DMS53 (cell line): ENCODE data around the gene PTGDS.

ENCODE experiments used
- DNase-seq: peaks from one replicate; lab custom pipeline; 2025; lab: John Stamatoyannopoulos, UW

The PTGDS gene

DNA sequence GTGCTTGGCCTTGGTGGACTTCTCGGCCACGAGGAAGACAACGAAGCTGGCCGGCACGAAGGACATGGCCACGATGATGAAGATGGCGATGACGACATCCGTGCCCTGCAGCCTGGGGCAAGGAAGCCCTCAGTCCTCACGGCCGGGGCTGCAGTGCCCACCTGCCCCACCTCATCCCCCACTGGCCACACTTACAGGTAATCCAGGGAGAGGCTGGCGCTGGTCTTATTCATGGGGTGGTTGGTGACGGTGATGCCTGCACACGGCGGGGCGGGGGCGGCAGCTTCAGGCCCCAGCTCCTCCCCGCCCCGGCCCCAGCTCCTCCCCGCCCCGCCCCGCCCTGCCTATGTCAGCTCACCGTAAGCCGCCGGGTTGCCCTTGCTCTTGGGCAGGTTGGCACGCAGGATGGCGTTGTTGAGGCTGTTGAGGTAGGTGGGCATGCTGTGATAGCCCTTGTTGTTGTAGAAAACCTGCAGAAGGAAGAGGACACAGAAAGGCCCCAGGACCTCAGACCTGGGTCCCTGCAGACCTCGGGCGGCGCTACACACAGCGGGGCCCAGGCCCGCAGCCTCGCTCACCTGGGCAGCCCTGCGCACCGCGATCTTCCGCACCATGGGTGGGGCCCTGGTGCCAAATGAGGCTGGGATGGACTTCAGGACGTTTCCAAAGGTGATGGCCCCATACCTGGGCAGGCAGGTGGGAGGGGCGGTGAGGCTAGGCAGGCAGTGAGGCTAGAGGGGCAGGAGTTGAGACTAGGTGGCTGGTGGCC is 34.8 kb downstream of the PTGDS start:
- DNase-seq = no peak

DNA sequence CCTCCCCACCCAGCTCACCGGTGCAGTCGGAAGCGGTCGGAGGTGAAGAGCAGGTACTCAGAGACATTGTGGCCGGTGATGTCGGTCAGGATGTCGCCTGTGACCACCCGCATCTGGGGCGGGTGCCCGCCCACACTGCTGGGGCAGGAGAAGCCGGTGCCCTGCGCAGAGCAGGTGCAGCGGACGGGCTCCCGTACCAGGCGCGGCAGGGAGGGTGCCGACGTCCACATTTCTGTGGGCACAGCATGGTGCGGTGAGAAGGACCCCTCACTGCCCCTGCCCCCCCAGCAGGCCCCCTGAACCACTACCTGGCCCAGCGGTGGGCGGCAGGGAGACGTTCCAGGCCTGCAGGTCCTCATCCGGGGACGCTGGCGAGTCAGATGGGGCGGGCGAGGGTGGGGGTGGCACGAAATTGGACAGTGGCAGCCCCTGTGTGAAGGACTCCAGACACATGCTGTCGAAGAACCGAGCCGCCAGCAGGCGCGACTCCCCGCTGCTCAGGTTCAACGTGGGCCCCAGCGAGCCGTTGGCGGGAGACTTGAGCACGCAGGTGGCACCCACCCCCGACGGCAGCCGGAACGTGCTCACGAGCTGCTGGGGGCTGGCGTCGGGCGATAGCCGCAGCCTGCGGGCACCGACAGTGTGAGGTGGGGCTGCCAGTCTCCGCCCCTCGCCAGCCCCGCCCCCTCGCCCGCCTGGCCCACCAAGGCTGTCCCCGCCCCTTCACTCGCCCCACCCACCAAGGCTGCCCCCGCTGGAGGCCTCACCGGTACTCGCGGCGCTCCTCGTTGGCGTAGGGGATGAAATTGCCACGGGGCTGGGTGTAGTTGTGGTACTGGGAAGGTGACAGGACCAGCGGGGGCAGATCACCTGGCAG is 35.6 kb downstream of the PTGDS start:
- no peak for DNase-seq

DNA sequence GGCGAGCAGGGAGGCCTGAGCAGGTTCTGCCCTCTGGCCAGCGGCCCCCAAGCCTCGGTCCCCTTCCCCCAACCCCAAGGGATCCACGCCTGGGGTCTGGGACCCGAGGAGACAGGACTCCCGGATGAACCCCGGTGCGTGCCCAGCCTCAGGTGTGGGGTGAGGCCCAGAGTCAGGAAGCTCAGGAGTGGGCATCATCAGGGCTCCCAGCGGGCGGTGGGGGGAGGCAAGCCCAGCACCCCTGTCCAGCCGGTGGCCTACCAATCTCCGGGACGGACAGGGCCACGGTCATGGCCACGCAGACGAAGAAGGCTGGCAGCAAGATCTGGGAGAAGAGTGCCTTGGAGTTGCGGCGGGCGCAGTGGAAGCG is 36.3 kb downstream of the PTGDS start:
- DNase-seq = no peak

DNA sequence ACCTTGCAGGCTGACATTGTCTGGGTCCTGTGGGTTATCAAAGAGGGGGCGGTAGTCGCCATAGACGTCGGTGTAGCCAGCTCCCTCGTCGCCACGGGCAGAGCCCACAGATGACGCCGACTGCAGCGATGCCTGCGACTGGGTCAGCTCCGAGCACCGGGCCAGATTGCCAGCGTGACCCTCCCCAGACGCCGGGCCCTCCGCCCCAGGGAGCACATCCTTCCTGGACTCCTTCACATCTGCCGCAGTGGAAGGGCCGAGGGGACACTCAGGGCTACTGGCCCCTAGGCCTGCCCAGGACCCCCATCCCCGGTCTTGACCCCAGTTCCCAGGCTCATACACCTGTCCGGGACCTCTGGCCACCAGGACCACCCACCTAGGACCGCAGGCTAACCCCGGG is 36.9 kb downstream of the PTGDS start:
- no peak for DNase-seq

DNA sequence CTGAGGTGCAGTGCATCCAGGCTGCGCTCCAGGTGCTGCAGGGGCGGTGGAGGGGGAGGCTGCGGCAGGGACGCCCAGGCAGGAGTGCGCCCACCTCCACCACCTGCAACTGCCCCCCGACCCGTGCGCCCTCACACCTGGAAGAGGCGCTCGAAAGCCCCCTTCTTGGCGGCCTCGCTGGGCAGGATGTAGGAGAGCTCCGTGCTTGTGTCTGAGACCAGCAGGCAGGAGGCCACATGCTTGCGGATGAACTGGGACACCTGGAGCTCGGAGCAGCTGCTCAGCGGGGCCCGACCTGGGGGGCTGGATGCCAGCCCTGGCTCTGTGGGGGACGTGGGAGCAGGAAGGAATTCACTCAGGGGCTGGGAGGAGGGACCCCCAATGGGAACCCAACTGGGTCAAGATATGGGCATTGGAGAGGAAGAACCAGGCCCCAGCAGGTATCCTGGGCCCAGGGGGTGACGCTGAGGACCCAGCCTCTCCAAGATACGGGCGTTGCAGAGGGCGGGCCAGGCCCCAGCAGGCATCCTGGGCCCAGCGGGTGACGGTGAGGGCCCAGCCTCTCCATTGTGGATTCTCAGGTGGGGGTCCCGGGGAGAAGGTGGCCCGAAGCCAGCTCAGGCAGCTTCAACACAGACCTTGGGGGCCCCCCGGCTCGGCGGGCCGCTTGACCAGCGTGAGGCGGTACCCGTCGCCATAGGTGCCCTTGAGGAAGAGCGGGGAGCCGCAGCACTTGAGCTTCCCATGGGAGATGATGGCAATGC is 37.7 kb downstream of the PTGDS start:
- DNase-seq = no peak

DNA sequence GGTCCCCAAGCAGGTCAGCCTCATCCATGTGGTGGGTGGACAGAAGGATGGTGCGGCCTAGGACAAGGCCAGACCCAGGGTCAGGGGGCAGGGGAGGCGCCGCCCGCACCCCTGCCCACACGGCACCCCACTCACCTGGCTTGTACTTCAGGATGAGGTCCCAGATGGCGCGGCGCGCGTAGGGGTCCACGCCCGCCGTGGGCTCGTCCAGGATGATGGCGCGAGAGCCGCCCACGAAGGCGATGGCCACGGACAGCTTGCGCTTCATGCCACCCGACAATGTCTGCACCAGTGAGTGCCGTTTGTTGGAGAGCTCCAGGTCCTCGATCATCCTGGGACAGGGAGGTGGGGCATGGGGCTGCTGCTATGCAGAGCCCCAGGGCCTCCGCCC is 38.2 kb downstream of the PTGDS start:
- DNase-seq = no peak

DNA sequence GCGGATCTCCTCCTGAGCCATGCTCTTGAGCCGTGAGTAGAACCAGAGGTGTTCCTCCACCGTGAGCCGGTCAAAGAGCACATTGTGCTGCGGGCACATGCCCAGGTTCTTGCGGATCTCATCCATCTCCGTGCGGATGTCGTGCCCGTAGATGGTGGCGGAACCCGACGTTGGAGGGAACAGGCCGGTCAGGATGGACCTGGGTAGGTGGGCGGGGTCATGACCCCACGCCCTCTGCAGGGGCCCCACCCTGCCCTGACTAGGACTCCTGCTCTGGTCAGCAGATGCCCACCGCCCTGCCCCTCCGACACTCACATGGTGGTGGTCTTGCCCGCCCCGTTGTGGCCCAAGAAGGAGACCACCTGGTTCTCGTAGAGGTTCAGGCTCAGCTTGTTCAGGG is 38.7 kb downstream of the PTGDS start:
- no peak for DNase-seq

DNA sequence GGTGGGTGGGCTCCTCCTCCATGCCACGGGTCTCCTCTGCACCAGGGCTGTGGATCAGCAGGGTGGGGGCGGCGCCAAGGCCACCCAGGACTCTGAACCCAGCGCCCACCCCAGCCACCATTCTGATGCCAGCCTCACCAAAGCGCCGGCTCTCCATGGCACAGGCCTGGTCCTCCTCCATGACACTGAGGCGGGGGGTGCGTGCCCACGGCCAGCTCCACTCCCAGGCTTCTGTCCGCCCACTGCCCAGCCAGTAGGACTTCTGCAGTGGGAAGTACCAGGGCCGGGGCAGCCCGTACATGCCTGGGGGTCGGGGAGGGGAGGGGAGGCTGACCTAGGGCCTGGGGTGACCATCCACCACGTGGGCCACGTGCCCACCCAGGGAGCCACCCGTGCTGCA is 39.1 kb downstream of the PTGDS start:
- no peak for DNase-seq

DNA sequence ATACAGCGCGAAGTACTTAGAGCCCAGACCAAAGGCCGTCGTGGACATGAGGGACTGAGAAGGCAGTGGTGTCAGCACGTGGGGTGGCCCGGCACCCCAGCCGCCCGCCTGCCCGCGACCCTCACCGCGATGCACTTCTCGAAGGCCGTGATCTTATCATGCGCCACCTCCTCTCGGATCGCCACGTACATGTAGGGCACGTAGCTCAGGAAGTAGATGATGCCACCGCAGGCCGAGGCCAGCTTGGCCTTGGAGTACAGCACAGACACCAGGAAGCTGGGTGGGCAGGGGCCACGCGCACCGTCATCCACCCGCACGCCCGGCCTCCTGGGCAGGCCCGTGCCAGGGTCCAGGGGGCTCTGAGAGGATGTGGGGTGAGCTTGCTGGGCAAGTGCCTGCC is 39.8 kb downstream of the PTGDS start:
- DNase-seq = no peak

DNA sequence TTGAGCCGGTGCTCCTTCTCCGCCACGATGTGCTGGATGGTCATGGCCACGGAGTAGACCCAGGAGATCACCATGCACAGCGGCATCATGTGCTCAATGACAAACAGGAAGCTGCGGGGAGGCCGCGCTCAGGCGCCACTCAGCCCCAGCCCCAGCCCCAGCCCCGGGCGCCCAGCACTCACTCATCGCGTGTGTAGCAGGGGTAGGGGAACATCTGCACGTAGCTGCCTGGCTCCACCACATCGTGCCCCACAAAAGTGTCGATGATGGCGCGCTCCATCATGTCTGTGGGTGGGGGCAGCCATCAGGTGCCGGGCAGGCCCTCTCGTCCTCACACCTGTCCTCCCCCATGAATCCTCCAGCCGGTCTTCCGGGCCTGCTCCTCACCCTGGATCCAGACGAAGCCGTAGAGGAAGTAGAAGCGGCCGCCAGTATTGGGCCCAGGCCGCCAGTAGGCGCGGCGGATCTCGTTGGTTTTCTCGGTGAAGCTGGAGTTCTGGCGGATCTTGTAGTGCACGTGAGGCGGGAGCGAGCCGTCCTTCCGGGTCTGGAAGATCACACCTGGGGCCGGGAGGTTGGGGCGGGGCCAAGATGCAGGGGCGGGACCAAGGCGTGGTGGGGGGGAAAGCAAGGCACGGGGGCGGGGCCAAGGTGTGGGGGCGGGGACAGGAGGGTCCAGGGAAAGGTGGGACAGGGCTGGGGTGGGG is 40.6 kb downstream of the PTGDS start:
- DNase-seq = no peak

DNA sequence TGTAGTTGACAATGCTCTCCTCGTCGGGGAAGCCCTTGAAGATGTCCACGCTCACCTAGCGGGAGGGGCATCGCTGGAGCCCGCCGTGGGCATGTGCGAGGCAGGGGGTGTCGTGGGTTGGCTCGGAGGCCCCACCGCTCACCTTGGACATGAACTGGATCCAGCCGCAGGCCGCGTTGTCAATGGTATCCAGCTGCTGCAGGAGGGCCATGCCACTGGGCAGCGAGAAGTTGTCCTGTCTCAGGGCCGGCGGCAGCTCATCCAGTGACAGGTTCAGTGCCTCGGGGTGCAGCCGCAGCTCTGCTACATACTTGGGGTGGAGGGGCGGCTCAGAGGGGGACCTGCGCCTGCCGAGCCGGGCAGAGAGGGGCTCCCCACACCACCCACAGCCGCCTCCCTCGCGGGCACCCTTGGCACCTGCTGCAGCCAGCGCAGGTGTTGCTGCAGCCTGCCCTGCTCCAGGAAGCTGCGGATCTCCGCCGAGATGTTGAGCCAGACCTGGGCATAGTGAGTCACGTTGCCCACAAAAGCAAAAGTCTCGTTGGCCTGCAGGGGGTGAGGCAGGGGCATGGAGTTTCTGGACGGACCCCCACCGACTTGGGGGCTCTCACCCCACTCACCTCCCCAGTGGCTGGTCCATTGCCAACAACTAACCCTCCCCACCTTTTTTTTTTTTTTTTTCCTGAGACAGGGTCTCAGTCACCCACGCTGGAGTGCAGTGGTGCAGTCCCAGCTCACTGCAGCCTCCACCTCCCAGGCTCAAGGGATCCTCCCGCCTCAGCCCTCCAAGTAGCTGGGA is 41.7 kb downstream of the PTGDS start:
- DNase-seq = no peak

DNA sequence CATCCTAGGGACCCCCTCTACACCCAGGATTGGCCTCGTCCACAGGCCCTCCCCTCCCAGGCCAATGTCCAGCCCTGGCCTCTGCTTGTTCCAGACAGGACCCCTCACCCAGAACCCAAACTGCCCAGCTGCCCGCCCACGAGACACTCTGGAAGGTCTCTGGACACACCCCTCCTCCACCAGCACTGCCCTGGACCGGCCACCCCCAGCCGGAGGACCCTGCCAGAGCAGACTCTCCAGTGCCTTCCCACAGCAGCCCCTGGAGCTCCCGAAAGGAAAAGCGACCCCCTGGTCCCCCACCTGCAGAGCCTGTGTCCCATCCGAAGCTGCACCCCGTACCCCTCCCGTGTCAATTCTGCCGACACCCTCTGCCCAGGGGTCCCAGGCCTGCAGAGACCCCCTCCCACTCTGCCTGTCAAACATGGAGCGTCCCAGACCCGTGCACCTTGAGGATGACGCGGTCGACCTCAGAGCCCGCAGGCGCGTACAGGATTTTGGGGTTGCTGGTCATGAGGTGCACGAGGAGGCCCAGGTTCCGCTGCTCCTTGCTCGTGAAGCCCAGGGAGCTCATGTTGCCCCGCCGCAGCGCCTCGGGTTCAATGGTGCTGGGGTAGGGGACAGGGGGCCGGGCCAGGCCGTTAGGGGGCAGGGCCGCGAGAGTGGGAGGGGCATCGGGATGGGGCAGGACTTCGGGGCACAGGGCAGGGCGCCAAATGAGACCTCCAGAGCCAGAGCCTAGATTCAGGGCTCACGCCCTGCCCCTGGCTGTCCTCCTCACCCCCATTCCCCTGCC is 42.8 kb downstream of the PTGDS start:
- DNase-seq = no peak

DNA sequence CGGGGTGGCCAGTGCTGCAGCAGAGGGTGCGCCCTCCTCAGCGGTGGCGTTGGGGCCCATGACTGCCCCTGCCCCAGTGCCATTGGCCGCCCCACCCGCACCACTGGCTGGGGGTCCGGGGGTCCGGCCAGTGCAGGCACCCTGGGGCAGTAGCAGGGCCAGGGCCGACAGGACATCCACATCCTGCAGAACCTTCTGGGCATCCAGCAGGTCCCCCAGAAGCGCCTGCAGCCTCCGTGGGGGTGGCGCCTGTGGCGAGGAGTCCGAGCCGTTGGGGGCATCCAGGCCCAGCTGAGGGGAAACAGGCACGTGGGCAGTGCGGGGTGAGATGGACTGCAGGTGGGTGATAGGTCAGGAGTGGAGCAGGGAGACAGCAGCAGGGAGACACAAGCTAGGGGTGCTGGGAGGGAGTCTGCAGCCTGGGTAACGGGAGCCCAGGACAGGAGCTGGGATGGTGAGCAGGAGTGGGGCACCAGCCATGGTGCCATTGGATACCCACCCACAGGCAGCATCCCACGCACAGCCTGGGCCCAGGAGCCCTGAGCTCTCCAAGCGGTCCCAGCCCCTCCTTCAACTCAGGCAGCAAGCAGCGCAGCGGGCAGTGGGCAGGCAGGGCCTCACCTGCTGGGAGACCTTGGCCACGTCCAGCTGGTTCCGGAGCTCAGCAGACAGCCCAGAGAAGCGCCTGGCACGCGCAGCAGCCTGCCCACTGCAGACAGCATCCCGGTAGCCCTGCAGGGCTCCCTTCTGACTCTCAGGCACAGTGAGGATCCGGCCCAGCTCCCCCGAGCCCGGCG is 43.7 kb downstream of the PTGDS start:
- no peak for DNase-seq

DNA sequence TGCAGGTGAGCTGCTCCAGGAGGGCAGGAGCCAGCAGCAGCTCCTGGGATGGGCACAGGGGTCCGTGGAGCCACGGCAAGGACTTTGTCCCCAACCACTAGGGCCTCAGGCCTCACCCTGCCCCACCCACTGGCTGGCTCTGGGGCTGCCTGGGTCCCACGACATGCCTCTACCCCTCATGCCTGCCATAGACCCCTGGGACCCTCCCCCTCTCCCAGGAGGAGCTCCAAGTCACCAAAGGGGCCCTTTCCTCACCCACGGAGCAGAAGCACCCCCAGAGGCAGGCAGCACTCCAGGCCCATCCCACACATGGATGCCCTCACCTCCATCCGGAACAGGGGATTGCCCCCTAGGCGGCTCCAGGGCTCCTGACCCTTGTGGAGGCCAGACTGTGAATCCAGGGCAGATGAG is 44.3 kb downstream of the PTGDS start:
- no peak for DNase-seq

DNA sequence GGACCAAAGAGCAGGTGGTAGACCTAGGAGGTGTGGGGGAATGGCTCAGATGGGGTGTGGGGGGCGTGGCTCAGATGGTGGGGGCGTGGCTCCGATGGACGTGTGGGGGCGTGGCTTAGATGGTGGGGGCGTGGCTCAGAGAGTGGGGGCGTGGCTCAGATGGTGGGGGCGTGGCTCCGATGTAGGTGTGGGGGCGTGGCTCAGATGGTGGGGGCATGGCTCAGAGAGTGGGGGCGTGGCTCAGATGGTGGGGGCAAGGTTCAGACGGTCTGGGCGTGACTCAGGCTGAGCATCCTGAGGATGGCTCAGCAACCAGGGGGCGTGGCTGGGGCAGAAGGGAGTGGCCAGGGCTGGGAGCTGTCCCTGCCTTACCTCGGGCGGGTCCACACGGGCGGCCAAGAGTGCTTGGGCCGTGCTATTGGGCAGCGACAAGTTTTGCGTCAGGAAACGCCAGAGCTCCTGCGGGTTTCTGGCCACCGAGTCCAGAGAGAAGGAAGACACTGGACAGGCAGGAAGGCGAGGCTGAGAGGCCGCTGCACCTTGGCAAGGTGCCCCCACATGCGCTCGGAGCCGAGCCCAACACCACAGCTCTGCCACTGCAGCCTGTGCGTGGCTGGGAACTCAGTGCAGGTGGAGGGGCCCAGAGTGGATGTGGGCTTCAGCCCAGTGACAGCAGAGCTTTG is 44.8 kb downstream of the PTGDS start:
- DNase-seq = peak; percentile 87

DNA sequence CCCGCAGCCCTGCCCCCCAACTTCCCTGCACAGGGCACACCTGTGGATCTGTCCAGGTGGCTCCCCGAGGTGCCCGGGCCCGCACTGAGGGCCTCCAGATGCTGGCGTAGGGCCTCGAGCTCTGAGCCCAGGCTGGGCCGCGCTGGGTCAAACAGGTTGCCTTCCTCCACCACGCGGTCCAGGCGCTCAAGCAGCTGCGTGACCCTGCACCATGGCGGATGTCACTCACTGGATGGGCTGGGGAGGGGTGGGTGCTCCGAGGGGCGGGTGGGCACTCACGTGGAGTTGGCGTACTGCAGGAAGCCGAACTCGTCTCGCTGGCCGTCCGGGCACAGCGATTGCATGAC is 45.3 kb downstream of the PTGDS start:
- no peak for DNase-seq

DNA sequence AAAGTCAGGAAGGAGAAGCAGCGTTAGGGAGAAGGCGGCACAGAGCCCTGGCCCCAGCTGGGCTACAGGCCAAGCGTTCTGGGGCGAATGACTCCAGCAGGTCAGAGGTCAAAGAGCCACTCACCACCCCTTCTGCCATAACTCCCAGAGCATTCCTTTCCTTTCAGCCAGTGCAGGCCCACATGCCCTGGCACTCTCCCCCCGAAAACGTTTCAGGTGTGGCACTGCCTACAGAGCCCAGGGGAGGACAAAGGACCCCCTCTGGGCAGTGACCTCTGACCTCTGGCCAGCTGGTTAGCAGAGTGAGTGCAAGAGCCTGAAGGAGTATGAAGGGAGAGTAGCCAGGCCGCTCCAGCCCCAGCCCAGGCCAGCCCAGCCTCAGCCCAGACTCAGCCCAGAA is 45.9 kb downstream of the PTGDS start:
- no peak for DNase-seq

DNA sequence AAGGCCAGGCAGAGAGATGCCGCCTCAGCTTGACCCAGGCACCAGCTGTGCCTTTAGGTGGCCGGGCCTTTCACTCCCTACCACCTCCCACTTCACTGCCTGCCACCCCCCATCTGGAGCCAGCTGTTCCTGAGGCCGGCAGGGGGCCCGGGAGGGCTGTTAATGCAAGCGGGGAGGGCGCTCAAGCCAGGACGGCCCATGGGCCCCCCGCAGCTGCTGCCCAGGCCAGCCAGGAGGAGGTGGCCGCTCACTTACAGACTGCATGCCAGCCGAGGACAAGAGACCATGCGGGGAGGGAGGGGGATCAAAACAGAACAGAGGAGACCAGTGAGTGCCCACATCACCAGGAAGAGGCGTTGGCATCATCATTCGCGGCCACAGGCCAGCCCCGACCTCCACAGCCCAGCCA is 46.3 kb downstream of the PTGDS start:
- no peak for DNase-seq

DNA sequence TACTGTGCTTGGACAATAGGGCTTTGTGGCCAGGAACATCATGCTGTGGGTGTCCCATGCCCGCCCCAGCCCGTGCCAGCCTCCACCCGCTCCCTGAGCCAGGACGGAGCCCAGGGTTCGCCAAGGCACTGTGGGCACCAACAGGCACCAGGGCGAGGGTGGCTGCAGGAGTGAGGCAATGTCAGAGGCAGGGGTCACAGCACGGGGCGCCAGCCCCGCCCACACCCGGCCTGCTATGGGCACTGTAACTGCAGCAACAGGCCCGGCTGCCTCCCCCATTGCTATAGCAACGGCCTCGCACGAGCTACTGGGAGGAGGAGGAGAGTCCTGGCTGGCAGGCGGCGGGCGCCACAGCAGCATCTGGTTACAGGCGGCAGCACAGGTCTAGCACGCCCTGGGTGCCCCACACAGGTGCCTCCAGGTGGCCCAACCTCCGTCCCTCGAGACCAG is 48.2 kb downstream of the PTGDS start:
- DNase-seq = peak; percentile 97
